Activated gamma-delta T cell (primary cell): ENCODE measurements around the gene HJV.

ENCODE experiments used
- DNase-seq: peaks from one replicate; lab custom pipeline; 2025; lab: John Stamatoyannopoulos, UW

The HJV gene

GRCh38 chr1:145993618-145994390 is 27.7 kb downstream of the HJV start:
- no peak for DNase-seq

GRCh38 chr1:145992958-145993617 is 28.4 kb downstream of the HJV start:
- no peak for DNase-seq

- no peak for DNase-seq
Measured at GRCh38 chr1:145992502-145992936, 29.0 kb downstream of the HJV start.

- no peak for DNase-seq
Measured at GRCh38 chr1:145991735-145992412, 29.7 kb downstream of the HJV start.

- no peak for DNase-seq
Measured at GRCh38 chr1:145990249-145990855, 31.2 kb downstream of the HJV start.

- no peak for DNase-seq
Measured at GRCh38 chr1:145988773-145989172, 32.8 kb downstream of the HJV start.

GRCh38 chr1:145987926-145988325 is 33.6 kb downstream of the HJV start:
- DNase-seq = no peak

- DNase-seq = no peak
Measured at GRCh38 chr1:145986551-145986950, 35.0 kb downstream of the HJV start.

GRCh38 chr1:145985502-145986439 is 35.8 kb downstream of the HJV start:
- DNase-seq = no peak

GRCh38 chr1:145985129-145985501 is 36.4 kb downstream of the HJV start:
- no peak for DNase-seq

- DNase-seq = no peak
Measured at GRCh38 chr1:145983960-145984830, 37.3 kb downstream of the HJV start.

- no peak for DNase-seq
Measured at GRCh38 chr1:145983206-145983675, 38.3 kb downstream of the HJV start.

GRCh38 chr1:145982010-145982723 is 39.4 kb downstream of the HJV start:
- DNase-seq = no peak

- no peak for DNase-seq
Measured at GRCh38 chr1:145980457-145980994, 41.0 kb downstream of the HJV start.

- no peak for DNase-seq
Measured at GRCh38 chr1:145979746-145980456, 41.6 kb downstream of the HJV start.

- DNase-seq = no peak
Measured at GRCh38 chr1:145978854-145979745, 42.4 kb downstream of the HJV start.

- no peak for DNase-seq
Measured at GRCh38 chr1:145978471-145978853, 43.1 kb downstream of the HJV start.
